ENCODE results near the gene TCP11L2.
"Not testable (repeated sequence)": the region's sequence is repeated elsewhere in the genome, so short reads cannot be mapped to it uniquely, and the experiment has no call there.

Gene TCP11L2

GRCh38 chr12:106275458-106275857, 27.1 kb upstream of the TCP11L2 start:
- Mint-ChIP-seq H3K27me3 (ENCODE audit: low read depth) (peaks cover 20% of the 10 kb centered on the region), H3K4me3 (no peak overlapping the region), H3K9me3 (no peaks in the 10 kb centered on the region), H3K4me1 (ENCODE audit: low read depth) (no peaks in the 10 kb centered on the region), H3K27ac (no peak overlapping the region), H3K36me3 (ENCODE audit: low read depth) (no peaks in the 10 kb centered on the region)

GRCh38 chr12:106276032-106276740, 26.3 kb upstream of the TCP11L2 start:
- Mint-ChIP-seq H3K27ac (no peak overlapping the region), H3K27me3 (ENCODE audit: low read depth) (peaks cover 16% of the 10 kb centered on the region), H3K36me3 (ENCODE audit: low read depth) (no peaks in the 10 kb centered on the region), H3K9me3 (no peaks in the 10 kb centered on the region), H3K4me1 (ENCODE audit: low read depth) (no peaks in the 10 kb centered on the region), H3K4me3 (no peak overlapping the region)

GRCh38 chr12:106280106-106280505, 22.4 kb upstream of the TCP11L2 start:
- H3K4me3 Mint-ChIP-seq = no peak overlapping the region
- peaks cover 35% of the 10 kb centered on the region for H3K27me3 Mint-ChIP-seq (ENCODE audit: low read depth)
- H3K9me3 Mint-ChIP-seq = peaks cover 4% of the 10 kb centered on the region
- H3K27ac Mint-ChIP-seq = no peak overlapping the region
- peaks cover 2% of the 10 kb centered on the region for H3K36me3 Mint-ChIP-seq (ENCODE audit: low read depth)
- peaks cover 8% of the 10 kb centered on the region for H3K4me1 Mint-ChIP-seq (ENCODE audit: low read depth)

- no peak overlapping the region for H3K4me3 Mint-ChIP-seq
- peaks cover 2% of the 10 kb centered on the region for H3K36me3 Mint-ChIP-seq (ENCODE audit: low read depth)
- peaks cover 8% of the 10 kb centered on the region for H3K4me1 Mint-ChIP-seq (ENCODE audit: low read depth)
- H3K27me3 Mint-ChIP-seq (ENCODE audit: low read depth) = peaks cover 37% of the 10 kb centered on the region
- no peak overlapping the region for H3K27ac Mint-ChIP-seq
- H3K9me3 Mint-ChIP-seq = peaks cover 4% of the 10 kb centered on the region
These were observed 21.3 kb upstream of the TCP11L2 start for GRCh38 chr12:106281056-106281782.

GRCh38 chr12:106281804-106282203, 20.7 kb upstream of the TCP11L2 start:
- peaks cover 8% of the 10 kb centered on the region for H3K4me1 Mint-ChIP-seq (ENCODE audit: low read depth)
- peaks cover 2% of the 10 kb centered on the region for H3K36me3 Mint-ChIP-seq (ENCODE audit: low read depth)
- H3K9me3 Mint-ChIP-seq = peaks cover 4% of the 10 kb centered on the region
- no peak overlapping the region for H3K27ac Mint-ChIP-seq
- H3K4me3 Mint-ChIP-seq = no peak overlapping the region
- peaks cover 37% of the 10 kb centered on the region for H3K27me3 Mint-ChIP-seq (ENCODE audit: low read depth)

- peaks cover 2% of the 10 kb centered on the region for H3K36me3 Mint-ChIP-seq (ENCODE audit: low read depth)
- H3K9me3 Mint-ChIP-seq = peaks cover 4% of the 10 kb centered on the region
- H3K4me1 Mint-ChIP-seq (ENCODE audit: low read depth) = peaks cover 10% of the 10 kb centered on the region
- H3K27me3 Mint-ChIP-seq (ENCODE audit: low read depth) = peaks cover 34% of the 10 kb centered on the region
- H3K27ac Mint-ChIP-seq = no peak overlapping the region
- no peak overlapping the region for H3K4me3 Mint-ChIP-seq
These were observed 20.0 kb upstream of the TCP11L2 start for GRCh38 chr12:106282457-106283097.

GRCh38 chr12:106284358-106285105, 18.0 kb upstream of the TCP11L2 start:
- Mint-ChIP-seq H3K9me3 (peaks cover 4% of the 10 kb centered on the region), H3K36me3 (ENCODE audit: low read depth) (peaks cover 2% of the 10 kb centered on the region), H3K27me3 (ENCODE audit: low read depth) (peaks cover 28% of the 10 kb centered on the region), H3K4me3 (no peak overlapping the region), H3K4me1 (ENCODE audit: low read depth) (peaks cover 10% of the 10 kb centered on the region), H3K27ac (no peak overlapping the region)

- Mint-ChIP-seq H3K9me3 (peaks cover 4% of the 10 kb centered on the region), H3K4me1 (ENCODE audit: low read depth) (peaks cover 10% of the 10 kb centered on the region), H3K36me3 (ENCODE audit: low read depth) (peaks cover 2% of the 10 kb centered on the region), H3K27ac (no peak overlapping the region), H3K27me3 (ENCODE audit: low read depth) (peaks cover 23% of the 10 kb centered on the region), H3K4me3 (no peak overlapping the region)
These were observed 16.6 kb upstream of the TCP11L2 start for GRCh38 chr12:106285982-106286381.

- peaks cover 23% of the 10 kb centered on the region for H3K27me3 Mint-ChIP-seq (ENCODE audit: low read depth)
- H3K27ac Mint-ChIP-seq; H3K9me3 Mint-ChIP-seq; H3K4me3 Mint-ChIP-seq; H3K36me3 Mint-ChIP-seq (ENCODE audit: low read depth): not testable (repeated sequence)
- H3K4me1 Mint-ChIP-seq (ENCODE audit: low read depth) = peaks cover 10% of the 10 kb centered on the region
These were observed 15.9 kb upstream of the TCP11L2 start for GRCh38 chr12:106286576-106287162.

GRCh38 chr12:106287364-106287763, 15.2 kb upstream of the TCP11L2 start:
- Mint-ChIP-seq H3K27ac (no peak overlapping the region), H3K9me3 (peaks cover 1% of the 10 kb centered on the region), H3K4me3 (no peak overlapping the region), H3K27me3 (ENCODE audit: low read depth) (peaks cover 20% of the 10 kb centered on the region), H3K4me1 (ENCODE audit: low read depth) (peaks cover 8% of the 10 kb centered on the region), H3K36me3 (ENCODE audit: low read depth) (peaks cover under 1% of the 10 kb centered on the region)

- Mint-ChIP-seq H3K9me3 (no peaks in the 10 kb centered on the region), H3K4me1 (ENCODE audit: low read depth) (peaks cover 8% of the 10 kb centered on the region), H3K4me3 (no peak overlapping the region), H3K27ac (no peak overlapping the region), H3K27me3 (ENCODE audit: low read depth) (peaks cover 16% of the 10 kb centered on the region), H3K36me3 (ENCODE audit: low read depth) (no peaks in the 10 kb centered on the region)
These were observed 14.4 kb upstream of the TCP11L2 start for GRCh38 chr12:106288101-106288493.

- Mint-ChIP-seq H3K4me1 (ENCODE audit: low read depth) (peaks cover 8% of the 10 kb centered on the region), H3K27ac (no peak overlapping the region), H3K27me3 (ENCODE audit: low read depth) (peaks cover 15% of the 10 kb centered on the region), H3K9me3 (no peaks in the 10 kb centered on the region), H3K4me3 (no peak overlapping the region), H3K36me3 (ENCODE audit: low read depth) (no peaks in the 10 kb centered on the region)
These were observed 13.9 kb upstream of the TCP11L2 start for GRCh38 chr12:106288494-106289195.

GRCh38 chr12:106289196-106289681, 13.3 kb upstream of the TCP11L2 start:
- Mint-ChIP-seq H3K9me3 (no peaks in the 10 kb centered on the region), H3K4me1 (ENCODE audit: low read depth) (peaks cover 8% of the 10 kb centered on the region), H3K4me3 (no peak overlapping the region), H3K27ac (no peak overlapping the region), H3K27me3 (ENCODE audit: low read depth) (peaks cover 11% of the 10 kb centered on the region), H3K36me3 (ENCODE audit: low read depth) (no peaks in the 10 kb centered on the region)

Measured in T-helper 1 cell treated with Interleukin-12 subunit alpha and Interleukin-12 subunit beta and Interleukin-4 antibody, amounts not matched to agents 30 μg/mL and 1 μg/mL, for 36 hours (primary cell).